Dermis microvascular lymphatic vessel endothelial cell (primary cell): Measurements from ENCODE around the gene NRP2. TPM values are rescaled to one million over a fixed set of nuclear protein-coding genes. Genes with fewer than 3 reads are reported as not detected.
A peak's percentile ranks its signal among the peaks of the same experiment; 100 is the strongest.

Experiments
- DNase-seq, 2 donors: peaks; one replicate each; pipeline versions ENCODE4 v3.0.0 to v3.0.0-alpha.2; 2010; ENCODE audit warnings: low read depth in 2 of 2
- total RNA-seq: library from RNA; depleted of rRNA; stranded (reverse); fragments of >200 nt; gene quantifications from 2 replicates; pipeline ENCODE4 v1.2.1, GENCODE V29; 2014

The NRP2 gene
- total RNA-seq, 1 donor from 2014 or later, result 160 TPM

DNA sequence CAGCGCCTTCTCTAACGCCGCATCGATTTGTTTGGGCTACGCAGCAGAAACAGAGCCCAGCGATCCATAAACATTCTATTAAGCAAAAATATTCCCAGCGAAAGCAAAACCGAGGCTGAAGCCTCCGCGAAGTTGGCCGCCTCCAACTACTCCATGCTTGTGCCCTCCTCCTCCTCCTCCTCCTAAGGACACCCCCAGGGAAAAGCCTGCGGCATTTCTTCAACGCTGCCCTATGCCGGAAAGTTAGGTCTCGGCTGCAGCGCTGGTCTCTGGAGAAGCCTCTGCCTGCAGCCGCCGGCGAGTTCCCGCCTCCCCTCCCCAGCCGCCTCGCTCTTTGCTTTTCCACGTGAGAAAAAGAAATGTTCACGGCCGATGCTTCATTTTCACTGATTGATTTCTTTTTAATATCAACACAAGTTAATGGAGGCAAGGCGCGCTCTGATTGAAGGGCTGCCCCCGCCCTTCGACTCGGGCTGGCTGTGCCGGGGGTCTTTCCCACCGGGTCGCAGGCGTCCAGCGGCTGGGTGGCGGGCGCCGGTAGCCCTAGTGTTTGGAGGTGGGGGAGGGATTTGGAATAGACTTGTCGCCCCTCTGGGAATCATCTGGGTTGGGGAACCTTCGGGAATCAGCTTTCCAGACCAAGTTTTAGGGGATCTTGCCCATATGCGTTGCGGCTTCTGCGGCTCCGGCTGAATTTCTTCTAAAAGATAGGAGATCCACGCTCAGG, 3.9 kb downstream of the NRP2 start:
- DNase-seq, result no peak

DNA sequence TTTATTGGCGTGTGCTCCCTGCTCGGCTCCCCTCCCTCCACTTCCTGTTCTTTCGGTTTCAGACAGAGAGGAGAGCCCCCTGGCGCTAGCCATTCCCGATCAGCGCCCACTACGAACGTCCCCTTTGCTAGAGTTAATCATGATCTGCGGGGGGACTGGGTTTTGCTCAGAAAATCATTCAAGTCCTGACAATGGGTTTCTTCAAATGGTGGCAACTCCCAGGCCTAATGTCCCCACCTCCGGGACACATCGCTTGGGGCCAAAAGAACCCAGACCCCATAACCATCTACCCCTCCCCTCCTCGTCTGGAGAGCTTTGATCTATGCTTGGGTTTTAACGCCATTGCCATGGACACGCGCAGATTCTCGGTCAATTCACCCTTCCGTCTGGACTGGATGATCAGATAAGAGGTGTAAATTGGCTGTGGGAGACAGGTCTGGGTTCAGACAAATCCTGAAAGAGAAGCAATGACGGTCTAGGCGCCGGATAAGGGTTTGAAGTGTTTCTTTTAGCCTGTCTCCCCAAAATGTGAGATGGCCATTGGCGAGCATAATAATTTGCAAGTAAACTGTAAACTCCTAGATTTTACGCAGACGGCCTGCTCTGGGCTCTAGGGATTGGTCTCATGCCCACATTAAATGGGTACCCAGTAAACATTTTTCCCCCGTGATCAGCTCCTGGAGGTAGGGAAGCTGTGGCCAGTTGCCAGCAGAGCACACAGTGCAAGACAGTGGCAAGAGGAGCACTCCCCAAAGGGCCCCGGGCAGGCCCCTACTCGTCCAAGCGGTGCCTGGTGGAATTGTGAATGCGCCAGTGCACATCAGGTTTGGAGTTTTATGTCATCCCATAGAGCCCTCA, 4.7 kb downstream of the NRP2 start:
- DNase-seq, result peak in 1 of 2 donors; percentile 75

DNA sequence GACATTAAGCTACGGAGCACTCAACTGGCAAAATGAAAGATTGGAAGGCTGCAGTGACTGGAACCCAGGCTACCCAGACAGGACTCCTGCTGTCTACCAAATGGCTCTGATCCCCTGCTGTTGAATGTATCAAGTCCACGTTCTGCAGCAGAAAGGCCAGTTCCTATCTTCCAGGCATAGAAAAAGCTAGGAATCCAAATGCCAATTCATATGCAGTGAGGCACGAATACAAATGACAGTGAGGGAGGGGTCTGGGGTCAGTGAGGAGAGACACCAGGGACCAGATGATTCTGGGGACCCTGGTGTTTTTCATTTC, 5.3 kb downstream of the NRP2 start:
- DNase-seq, result no peak

DNA sequence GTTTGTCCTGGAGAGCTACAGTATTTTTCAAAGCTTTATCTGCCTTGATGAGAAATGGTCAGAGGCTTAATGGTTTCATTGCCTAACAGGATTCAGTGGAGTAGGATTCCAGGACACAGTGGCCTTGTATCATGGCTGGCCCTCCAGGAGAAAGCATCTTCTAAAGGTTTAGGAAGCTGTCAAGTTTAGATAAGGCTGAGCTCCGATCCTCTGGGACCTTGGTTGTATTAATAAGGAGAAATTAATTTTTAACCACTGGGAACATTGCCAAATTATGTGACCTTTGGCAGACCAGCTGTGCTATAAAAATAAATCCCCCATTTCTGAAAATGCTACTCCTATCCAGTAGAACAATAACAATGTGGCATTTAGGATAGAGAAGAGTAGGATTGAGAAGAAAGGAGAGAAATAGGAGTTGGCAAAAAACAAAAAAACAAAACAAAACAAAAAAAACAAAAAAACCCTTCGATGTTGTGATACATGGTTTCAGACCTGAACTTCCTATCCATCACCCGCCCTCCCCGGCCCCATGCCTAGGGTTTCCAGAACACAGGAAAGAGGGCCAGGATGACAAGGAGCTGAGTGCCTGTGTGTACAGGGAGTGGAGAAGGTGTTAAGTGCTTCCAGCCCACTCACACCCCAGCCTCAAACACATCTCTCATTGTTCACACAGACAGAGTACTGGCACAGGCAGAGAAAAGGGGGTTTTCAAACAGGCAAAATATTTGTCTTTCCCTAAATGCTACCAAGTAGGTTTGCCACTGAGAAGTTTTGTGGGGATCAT, 6.3 kb downstream of the NRP2 start:
- peak in 1 of 2 donors; percentile 84 for DNase-seq

DNA sequence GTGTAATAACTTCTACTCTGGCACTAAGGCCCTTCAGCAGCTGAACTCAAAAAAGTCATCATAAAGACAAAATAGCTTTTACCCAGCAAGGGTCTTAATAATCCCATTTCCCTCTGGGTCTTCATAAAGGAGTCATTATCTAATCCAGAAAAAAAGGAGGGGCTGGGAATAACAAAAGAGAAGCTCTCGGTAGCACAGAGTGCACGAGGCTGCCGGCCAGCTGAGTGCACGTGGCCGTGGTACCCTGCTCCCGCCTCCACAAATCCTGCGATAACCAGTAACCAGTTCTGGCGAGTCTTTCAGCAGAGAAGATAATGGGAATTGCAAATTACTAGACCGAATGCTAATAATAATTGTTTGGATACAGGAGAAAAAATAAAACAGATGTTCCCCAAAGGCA, 7.5 kb downstream of the NRP2 start:
- DNase-seq, result no peak

DNA sequence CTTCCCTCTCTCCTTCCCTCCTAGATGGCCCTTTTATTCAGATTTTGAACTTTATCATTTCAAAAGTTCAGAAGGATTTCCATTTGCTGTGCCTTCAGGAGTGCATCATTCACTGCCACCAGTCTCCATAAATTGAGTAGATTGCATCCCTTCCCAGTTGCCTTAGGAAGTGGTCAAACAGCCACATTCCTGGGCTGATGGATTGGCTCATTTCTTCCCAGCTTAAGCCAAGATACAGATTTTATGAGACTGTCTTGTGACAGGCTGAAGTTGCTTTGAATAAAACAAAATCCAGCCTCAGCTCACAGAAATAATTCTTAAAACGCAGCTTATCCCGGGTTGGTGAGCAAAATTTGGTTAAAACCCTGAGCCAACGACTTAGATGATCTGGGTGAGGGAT, 9.8 kb downstream of the NRP2 start:
- no peak for DNase-seq

DNA sequence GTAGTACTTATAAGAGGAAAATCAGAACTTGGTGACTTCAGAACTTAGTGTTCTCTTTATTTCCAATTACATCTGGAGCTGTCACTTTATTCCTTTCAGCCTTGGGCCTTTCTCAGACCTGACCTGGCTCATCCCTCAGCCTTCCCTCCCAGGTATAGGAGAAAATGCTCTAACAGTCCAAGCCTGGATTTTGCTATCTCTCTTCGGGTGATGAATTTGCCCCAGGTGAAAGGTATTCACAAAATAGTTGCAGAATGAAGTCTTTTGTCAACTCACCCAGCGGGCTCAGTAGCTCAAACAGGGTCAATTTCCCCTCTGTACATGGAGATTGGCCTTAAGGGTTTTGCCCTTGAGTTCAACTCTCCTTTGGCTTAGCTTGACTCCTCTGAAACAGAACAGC, 12.0 kb downstream of the NRP2 start:
- DNase-seq, result no peak

DNA sequence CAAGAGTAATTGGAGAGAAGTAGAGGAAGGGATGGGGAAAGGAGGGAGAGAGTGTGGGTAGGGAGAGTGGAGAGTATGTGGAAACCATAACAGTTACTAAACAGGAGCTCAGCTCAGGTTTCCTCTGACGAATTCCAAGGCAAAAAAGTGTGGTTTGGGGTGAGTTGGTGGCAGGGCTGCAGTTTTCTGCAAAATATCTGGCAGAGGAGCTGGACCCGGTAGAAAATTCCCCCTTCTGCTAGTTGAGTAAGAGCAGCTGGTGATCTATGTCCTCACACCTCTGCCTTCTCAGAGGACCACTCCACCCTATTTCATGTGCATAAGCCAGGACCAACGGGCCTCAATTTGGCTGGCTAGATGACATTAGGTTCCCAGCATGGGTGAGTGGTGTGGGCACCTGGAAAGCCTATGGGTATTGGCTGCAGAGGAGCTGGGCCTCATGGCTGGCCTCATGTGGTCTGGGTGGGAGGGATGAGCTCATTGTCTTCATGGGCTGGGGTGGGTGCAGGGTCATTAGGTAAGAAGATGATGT, 13.2 kb downstream of the NRP2 start:
- DNase-seq, result no peak

DNA sequence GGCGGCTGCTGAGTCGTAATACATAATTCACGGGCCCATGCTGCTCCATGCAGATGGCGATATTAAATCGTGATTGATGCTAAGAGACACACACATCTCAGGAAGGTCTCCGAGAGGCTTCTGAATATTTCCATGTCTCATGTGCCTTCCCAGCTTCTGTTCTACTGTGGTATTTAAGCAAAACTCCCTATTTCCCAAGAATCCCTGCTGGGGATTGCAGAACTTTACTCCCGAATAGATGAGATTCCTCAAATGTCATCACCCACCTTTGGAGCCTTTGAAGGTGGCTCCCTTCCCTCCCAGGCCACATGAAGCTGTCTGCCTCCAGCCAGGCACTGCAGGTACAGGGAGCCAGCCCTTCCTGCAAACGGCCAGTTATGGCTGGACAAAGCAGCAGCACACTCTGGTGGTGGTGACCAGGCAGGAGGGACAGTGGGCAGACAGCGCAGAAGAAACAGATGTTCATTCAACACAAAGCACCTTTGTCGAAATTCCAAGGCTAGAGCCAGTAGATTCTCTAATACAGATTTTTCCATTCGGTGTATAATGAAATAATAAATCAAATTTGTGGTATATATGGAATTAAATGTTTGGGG, 14.1 kb downstream of the NRP2 start:
- DNase-seq, result peak in 1 of 2 donors; percentile 61

DNA sequence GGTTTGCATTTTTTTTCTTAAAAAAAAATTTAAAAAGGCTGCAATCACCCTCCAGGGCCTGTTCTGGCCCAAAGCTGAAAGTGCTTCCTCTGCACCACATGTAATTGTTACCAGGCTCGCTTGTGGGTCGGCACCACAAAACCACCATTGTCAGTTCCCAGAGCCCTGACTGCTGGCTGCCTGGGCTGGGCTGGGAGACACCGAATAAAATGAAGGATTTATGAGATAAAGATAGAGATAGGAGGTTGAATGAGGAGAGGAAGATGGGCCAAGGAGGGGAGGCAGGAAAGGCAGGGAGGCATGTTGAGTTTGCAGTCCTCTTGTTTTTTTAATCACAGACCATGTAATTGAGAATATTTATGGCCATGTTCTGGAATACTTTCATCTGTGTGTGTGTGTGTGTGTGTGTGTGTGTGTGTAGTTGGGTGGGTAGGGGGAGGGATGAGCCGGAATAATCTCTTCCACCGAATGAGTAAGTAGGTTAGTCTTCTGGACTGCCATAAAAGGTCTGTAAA, 14.7 kb downstream of the NRP2 start:
- DNase-seq, result no peak

DNA sequence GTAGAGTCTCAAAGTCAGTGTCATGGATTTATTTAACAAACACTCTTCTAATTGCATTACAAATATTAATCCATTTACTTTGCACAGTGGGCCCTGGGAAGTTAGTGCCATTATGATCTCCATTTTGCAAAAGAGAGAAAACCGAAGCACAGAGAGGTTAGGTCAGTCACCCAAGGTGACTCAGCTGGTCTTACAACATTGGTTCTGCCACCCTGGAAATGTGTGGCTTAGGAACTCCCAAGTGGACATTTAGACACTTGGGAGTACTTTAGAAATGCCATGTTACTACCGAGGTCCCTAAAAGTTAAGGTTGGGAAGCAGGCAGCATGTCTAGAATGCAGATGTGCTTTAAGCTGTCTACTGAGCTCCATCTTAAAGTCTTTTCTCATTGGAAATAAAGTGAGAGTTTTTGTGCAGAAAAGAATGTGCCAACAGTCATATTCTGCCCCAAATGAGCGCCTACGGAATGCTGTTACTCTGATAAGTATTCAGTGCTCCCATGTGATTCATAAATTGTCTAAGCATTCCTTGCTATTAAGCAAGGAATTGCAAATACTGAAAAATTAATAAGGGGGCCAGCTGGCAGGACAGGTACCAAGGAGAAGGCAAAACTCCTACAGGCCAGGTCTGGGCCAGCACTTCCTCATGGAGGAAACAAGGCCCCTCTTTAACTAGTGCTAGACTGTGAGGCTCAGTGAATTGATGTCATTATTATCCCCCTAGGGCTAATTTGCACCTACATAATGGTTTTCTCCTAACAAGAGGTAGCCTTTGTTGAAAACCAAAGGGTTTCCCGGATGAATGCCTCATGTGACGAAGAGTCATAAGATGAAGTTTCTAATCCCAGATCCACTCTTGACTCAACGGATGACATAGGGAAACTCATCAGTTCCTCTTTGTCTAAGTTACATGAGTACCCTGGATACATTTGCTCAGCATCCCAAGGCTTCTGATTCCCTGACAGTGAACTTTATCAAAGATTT, 16.3 kb downstream of the NRP2 start:
- peak in 1 of 2 donors; percentile 73 for DNase-seq

DNA sequence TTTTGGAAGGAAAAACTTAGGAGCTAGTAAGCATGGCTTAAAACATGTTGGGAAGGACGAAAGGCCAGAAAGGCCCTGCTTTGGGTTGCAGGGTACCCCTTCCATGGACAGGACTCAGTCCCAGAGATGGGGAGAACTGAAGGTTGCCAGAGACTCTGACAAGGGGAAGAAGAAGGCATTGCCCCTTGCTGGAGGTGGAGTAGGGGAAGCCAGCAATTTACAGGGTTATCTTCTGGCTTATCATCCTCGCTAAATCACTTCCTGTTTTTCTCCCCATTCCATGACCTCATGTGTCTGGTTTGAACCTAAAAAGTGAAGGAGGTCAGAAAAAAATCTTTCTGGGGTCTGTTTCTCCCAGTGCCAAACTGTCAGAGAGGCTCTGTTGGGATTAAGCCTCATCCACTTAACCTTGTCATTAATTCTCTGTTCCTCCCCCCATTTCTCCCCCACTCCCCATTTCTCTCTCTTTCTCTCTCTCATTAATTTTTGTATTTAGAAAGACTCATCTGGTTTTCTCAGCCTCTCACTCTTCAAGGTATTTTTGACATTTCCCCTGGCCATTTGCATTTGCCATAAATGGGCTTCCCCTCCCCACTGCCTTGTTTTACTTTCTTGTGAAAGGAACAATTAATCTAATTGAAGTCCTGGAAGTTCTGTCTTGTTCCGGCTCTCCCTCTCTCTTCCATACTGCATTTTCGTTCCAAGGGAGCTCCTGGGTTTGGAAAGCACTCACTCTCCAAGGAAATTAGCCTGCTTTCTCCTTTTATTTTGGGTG, 17.4 kb downstream of the NRP2 start:
- no peak for DNase-seq

DNA sequence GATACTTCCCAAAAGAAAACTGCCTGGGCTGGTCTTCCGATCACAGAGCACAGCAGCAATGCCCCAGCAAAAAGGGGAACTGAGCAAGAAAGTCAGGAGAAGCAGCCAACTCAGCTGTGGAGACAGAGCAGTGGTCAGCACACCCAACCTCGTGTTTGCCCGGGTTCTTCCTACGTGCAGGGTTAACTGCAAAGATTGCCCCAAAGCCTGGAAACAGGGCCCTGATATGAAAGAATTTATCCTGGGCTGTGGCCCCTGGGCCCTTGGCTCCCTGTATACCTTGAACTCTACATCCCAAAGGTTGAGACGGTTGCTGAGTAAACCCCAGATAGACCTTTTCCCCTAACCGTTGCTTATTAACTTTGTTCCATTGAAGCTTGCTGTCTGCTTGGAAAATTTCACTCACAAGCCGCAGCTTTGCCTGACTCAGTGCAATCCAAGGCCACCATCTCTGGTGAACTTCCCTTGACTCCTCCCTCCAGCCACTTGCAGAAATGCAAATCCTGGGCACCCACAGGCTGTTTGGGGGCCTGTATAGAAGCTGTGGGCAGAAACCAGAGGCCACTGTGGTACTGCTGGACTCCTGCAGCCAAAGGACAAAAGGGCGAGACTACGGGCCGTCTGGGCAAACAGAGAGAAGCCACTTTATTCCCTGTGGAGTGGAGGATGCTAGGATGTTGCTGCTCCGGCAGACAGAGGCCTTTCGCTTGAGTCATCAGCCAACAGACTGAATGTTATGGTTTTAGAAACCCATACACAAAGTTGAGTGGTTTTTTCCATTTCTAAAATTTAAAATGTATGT, 18.2 kb downstream of the NRP2 start:
- DNase-seq, result peak in 1 of 2 donors; percentile 79

DNA sequence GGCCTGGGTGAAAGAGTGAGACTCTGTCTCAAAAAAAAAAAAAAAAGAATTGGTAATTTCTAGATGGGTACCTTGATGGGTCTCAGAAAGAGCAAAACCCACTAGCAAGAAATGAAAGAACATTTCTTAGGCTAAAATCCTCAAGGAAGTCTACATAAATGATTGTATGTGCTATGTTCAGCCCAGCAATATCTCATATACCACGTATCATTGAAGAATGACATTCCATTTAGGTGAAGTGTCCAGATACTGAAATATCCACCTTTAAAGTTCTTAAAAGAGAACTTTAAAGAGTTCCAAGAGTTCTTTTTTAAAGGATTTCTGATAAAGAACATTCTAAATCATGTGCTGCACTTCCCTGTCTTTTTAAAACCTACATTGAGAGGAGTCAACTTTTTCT, 19.2 kb downstream of the NRP2 start:
- DNase-seq, result no peak

DNA sequence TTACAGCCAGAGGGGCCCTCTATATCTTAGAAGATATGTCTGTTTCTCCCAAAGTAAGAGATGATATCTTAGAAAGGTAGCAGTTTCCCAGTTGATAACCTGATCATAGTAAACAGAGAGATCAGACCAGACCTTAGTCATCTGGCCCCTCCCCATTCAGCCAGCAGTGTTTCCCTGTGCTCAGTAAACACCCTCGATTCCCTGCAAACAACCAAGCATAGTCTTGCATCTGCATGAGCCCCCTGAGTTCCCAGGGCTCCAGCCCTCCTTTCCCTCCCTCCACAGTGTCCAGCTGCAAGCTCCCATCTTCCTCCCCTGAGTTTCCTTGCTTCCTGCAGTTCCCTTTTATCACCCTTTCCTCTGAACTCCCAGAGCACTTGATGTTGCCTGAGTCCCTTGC, 20.3 kb downstream of the NRP2 start:
- peak in 1 of 2 donors; percentile 64 for DNase-seq

DNA sequence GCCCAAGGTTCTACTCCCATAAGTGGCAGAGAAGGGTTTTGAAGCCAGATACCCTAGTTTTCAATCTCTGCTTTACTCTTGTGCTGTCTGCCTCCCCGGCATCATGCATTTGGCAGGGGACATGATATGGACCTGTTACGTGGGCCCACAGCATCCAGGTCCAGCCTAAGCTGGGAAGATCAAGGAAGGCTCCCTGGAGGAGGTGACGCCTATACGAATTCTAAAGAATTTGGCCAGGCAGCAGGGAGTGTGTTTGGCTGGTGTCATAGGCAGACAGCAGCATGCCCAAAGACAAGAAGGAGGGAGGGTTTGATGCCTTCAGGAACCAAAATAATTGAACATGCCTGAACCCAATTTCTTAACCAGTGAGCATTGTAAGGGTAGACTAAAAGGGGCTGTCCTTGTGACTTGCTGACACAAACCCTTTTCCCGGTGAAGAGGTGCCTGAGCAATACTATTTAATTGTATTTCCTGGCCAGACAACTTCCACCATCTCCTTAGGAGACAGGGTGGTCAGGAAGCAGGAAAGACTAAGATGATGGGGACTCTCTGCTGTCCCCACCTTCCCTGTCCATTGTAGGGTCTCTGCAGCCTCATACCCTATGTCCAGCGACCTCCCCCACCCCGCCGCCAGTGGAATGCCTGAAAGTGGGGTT, 21.3 kb downstream of the NRP2 start:
- DNase-seq, result no peak

DNA sequence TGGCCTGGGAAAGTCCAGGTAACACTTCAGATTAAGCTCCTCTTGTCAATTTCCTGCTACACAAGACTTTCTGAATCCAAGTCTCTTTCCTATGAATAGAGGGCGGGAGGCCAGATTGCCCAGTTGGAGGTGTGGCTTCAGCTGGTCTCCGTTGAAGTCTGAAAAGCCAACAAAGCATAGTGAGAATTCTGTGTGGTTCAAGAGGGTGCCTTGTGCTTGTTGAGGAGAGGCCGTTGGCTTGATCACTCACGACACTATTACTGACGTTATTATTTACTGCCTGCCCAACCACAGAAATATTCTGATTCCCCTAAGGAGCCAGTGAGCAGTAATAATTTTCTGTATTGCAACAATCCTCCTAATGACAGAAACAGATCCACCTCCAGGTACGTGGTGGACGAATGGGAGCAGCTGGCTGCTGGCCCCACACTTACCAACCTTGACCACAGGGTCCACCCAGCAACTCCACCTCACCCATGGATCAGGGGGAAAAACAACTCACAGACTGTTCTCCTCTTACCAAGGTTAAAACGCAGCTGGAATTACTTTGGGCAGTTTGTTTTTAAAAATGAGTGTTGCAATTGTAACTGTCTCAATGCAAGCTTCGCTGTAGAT, 21.9 kb downstream of the NRP2 start:
- peak in 1 of 2 donors; percentile 52 for DNase-seq
